ENCODE measurements around the gene PCBP3.
"Not testable (repeated sequence)": the region's sequence is repeated elsewhere in the genome, so short reads cannot be mapped to it uniquely, and the experiment has no call there.

PCBP3 gene

GRCh38 chr21:45969921-45970673 lies 326.6 kb downstream of the PCBP3 start:
- DNase-seq (ENCODE audit: low read depth), result no peak

- peak; percentile 63 for DNase-seq (ENCODE audit: low read depth)
These were observed 327.4 kb downstream of the PCBP3 start for GRCh38 chr21:45970674-45971615.

GRCh38 chr21:45971616-45972352 lies 328.3 kb downstream of the PCBP3 start:
- DNase-seq (ENCODE audit: low read depth), result peak; percentile 51

- DNase-seq (ENCODE audit: low read depth), result no peak
These were observed 328.8 kb downstream of the PCBP3 start for GRCh38 chr21:45972353-45972715.

- peak; percentile 71 for DNase-seq (ENCODE audit: low read depth)
These were observed 329.4 kb downstream of the PCBP3 start for GRCh38 chr21:45972716-45973474.

- peak; percentile 89 for DNase-seq (ENCODE audit: low read depth)
These were observed 330.0 kb downstream of the PCBP3 start for GRCh38 chr21:45973475-45974072.

GRCh38 chr21:45974073-45975019 lies 330.8 kb downstream of the PCBP3 start:
- DNase-seq (ENCODE audit: low read depth), result peak; percentile 87

- DNase-seq (ENCODE audit: low read depth), result peak; percentile 58
These were observed 331.6 kb downstream of the PCBP3 start for GRCh38 chr21:45975020-45975666.

- DNase-seq (ENCODE audit: low read depth), result not testable (repeated sequence)
These were observed 332.3 kb downstream of the PCBP3 start for GRCh38 chr21:45975667-45976409.

GRCh38 chr21:45976701-45977311 lies 333.3 kb downstream of the PCBP3 start:
- DNase-seq (ENCODE audit: low read depth), result no peak

GRCh38 chr21:45977396-45977795 lies 333.9 kb downstream of the PCBP3 start:
- DNase-seq (ENCODE audit: low read depth), result no peak

GRCh38 chr21:45979141-45979631 lies 335.7 kb downstream of the PCBP3 start:
- peak; percentile 71 for DNase-seq (ENCODE audit: low read depth)

GRCh38 chr21:45979651-45980050 lies 336.1 kb downstream of the PCBP3 start:
- DNase-seq (ENCODE audit: low read depth), result no peak

- DNase-seq (ENCODE audit: low read depth), result no peak
These were observed 336.7 kb downstream of the PCBP3 start for GRCh38 chr21:45980271-45980670.

GRCh38 chr21:45980697-45981096 lies 337.2 kb downstream of the PCBP3 start:
- DNase-seq (ENCODE audit: low read depth), result no peak

GRCh38 chr21:45981151-45982091 lies 337.9 kb downstream of the PCBP3 start, which contains the start of gene COL6A1:
COL6A1 (plus strand) TSS chr21:45981770; CDS start chr21:45981851, 81 bp downstream.
- peak; percentile 89 for DNase-seq (ENCODE audit: low read depth)

Data from ELR (cell line).